Frontal cortex (tissue), 4 donors: Measurements from ENCODE around the gene ALOX5AP. TPM values are rescaled to one million over a fixed set of nuclear protein-coding genes. Genes with fewer than 3 reads are reported as not detected.

Experiments used
- DNase-seq, 2 donors: peaks; one replicate each; pipeline ENCODE4 v3.0.0; 2012; ENCODE audit warnings: low spot score in 2 of 2
- FAIRE-seq: peaks from 2 replicates; lab custom pipeline; 2012; peaks lifted over from hg19 to GRCh38; lab: Jason Lieb, UNC
- total RNA-seq: library from RNA; depleted of rRNA; stranded (reverse); fragments of >200 nt; gene quantifications from one replicate; pipeline ENCODE4 v1.2.3, GENCODE V29; 2014
- donor health status: control.
- donor health status: control.
- donor health status: control.

Gene ALOX5AP
- total RNA-seq, 1 donor from 2014 or later: 2.0 TPM

GRCh38 chr13:30808600-30808999 is 73.3 kb downstream of the ALOX5AP start:
- no peak for FAIRE-seq
- no peak for DNase-seq

GRCh38 chr13:30809787-30810186 is 74.4 kb downstream of the ALOX5AP start:
- no peak for FAIRE-seq
- DNase-seq: no peak

GRCh38 chr13:30810261-30810701 is 74.9 kb downstream of the ALOX5AP start:
- FAIRE-seq: no peak

GRCh38 chr13:30810801-30811200 is 75.5 kb downstream of the ALOX5AP start:
- FAIRE-seq (no peak), DNase-seq (no peak)

More at GRCh38 chr13:30810261-30810701, 74.9 kb downstream of the ALOX5AP start:
- DNase-seq: no peak

Other genes with a start within 250 kb of the ALOX5AP start
- gene USPL1, start 117.6 kb upstream of the ALOX5AP start, total RNA-seq: 39.5 TPM
- 0.82 TPM for gene MEDAG, start 170.7 kb downstream of the ALOX5AP start, total RNA-seq
- 1.2 TPM for gene TEX26, start 197.1 kb downstream of the ALOX5AP start, total RNA-seq